ENCODE measurements around the gene APOA4. TPM values are rescaled to one million over a fixed set of nuclear protein-coding genes. Genes with fewer than 3 reads are reported as not detected.

APOA4 gene
- total RNA-seq, 4 donors from 2014 or later, result not detected

- no peak for TF ChIP-seq POLR2A (IDR thresholded peaks at IDR 0.05)
- TF ChIP-seq, protein P1, sequence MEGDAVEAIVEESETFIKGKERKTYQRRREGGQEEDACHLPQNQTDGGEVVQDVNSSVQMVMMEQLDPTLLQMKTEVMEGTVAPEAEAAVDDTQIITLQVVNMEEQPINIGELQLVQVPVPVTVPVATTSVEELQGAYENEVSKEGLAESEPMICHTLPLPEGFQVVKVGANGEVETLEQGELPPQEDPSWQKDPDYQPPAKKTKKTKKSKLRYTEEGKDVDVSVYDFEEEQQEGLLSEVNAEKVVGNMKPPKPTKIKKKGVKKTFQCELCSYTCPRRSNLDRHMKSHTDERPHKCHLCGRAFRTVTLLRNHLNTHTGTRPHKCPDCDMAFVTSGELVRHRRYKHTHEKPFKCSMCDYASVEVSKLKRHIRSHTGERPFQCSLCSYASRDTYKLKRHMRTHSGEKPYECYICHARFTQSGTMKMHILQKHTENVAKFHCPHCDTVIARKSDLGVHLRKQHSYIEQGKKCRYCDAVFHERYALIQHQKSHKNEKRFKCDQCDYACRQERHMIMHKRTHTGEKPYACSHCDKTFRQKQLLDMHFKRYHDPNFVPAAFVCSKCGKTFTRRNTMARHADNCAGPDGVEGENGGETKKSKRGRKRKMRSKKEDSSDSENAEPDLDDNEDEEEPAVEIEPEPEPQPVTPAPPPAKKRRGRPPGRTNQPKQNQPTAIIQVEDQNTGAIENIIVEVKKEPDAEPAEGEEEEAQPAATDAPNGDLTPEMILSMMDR (IDR thresholded peaks at IDR 0.05), result no peak
- intact Hi-C loops (cut with DNase I; ENCODE audit: low total_unique reads), result loop anchor here (5.0 kb wide), 1 partner anchor 317 kb away; no protein-coding TSS in a partner anchor
- no peak overlapping the region for H3K4me3 ChIP-seq (ENCODE audit: low read depth, poor library complexity, severe bottlenecking)
- 86 to 88% methylated on average over 26 to 38 of the region's 53 CpGs for WGBS, 2 donors
- no peak for DNase-seq (ENCODE audit: low spot score in 2 of 2)
Observed at GRCh38 chr11:116790167-116791001, 32.7 kb downstream of the APOA4 start.

GRCh38 chr11:116788975-116789374, 34.1 kb downstream of the APOA4 start:
- H3K4me3 ChIP-seq (ENCODE audit: low read depth, poor library complexity, severe bottlenecking), result no peak overlapping the region
- no peak for DNase-seq (ENCODE audit: low spot score in 2 of 2)
- TF ChIP-seq POLR2A (IDR thresholded peaks at IDR 0.05), result no peak
- intact Hi-C loops (cut with DNase I; ENCODE audit: low total_unique reads), result no loop called here
- WGBS, 2 donors, result 92 to 97% methylated on average over 4 of the region's 4 CpGs

- TF ChIP-seq, protein P1 (IDR thresholded peaks at IDR 0.05), result no peak
- WGBS, 2 donors, result 53 to 61% methylated on average over 4 of the region's 4 CpGs
- intact Hi-C loops (cut with DNase I; ENCODE audit: low total_unique reads), result no loop called here
- H3K4me3 ChIP-seq (ENCODE audit: low read depth, poor library complexity, severe bottlenecking), result no peak overlapping the region
- DNase-seq (ENCODE audit: low spot score in 2 of 2), result no peak
Observed at GRCh38 chr11:116788534-116788933, 34.6 kb downstream of the APOA4 start.

DNA sequence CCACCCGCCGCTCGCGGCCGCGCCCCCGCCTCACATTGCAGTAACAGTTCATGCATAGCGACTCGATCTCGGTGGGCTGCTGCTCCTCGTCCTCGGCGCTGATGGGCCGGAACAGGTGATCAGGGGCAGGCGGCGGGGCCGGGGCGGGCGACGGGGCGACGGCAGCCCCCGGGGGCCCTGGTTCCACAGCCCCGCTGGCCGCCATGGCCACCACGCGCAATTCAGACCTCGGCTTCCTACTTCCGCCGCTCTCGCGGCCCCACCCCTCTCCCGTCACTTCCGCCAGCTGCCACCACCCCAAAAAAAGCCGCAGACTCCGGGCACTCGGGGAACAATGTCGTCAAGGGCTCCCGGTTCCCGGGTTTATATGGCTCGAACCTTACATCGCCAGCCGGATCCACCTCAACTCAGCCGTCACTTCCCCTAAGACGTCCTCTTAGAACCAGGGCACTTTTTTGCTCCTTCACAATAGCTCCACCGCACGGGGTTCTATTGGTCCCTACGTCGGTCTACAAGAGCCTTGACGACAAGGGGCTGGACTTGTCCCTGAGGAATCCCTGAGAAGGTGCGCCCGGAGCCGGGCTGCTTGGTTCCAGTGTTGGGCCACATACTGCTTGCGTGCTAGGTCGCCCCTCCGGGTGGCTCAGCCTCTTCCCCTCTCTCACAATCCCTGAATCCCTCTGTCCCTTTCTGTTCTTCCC, 35.2 kb downstream of the APOA4 start, which contains the start of gene ZPR1:
ZPR1 (minus strand) TSS at position 238 of the 701 bp plus-strand sequence; CDS start at position 205, 33 bp downstream.
- intact Hi-C loops (cut with DNase I; ENCODE audit: low total_unique reads), result no loop called here
- TF ChIP-seq POLR2A (IDR thresholded peaks at IDR 0.05), result peak in 1 of 2 donors; percentile 27
- TF ChIP-seq, protein P1 (IDR thresholded peaks at IDR 0.05), result no peak
- DNase-seq (ENCODE audit: low spot score in 2 of 2), result peak; percentile 76 to 97
- 1 to 2% methylated on average over 35 to 46 of the region's 56 CpGs for WGBS, 2 donors
- H3K4me3 ChIP-seq (ENCODE audit: low read depth, poor library complexity, severe bottlenecking), result peak within 1 kb of the TSS; percentile 96

- no peak for DNase-seq (ENCODE audit: low spot score in 2 of 2)
- no peak for TF ChIP-seq POLR2A (IDR thresholded peaks at IDR 0.05)
- H3K4me3 ChIP-seq (ENCODE audit: low read depth, poor library complexity, severe bottlenecking), result peak overlapping the region; percentile 96
- WGBS, 2 donors, result 0% methylated on average over 15 of the region's 15 CpGs
- intact Hi-C loops (cut with DNase I; ENCODE audit: low total_unique reads), result no loop called here
Observed at GRCh38 chr11:116787436-116787785, 35.7 kb downstream of the APOA4 start.

DNA sequence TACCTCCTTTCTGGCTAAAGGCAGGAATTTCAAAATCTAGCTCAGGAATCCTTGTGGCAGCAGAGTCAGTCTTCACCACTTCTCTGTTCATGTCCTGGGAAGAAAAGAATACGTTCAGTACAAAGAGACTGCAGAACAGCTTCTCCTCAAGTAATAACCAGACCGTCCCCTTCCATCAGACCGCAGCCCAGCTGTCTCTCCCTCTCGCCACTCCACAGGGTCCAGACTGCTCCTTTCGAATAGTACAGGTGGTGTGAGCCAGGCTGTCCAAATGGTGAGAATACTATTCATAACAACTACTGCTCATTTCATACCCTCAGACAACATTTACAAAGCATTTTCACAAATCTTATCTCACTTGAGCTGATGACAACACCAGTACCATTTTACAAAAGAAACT, 36.1 kb downstream of the APOA4 start:
- peak overlapping the region; percentile 96 for H3K4me3 ChIP-seq (ENCODE audit: low read depth, poor library complexity, severe bottlenecking)
- 50 to 69% methylated on average over 5 of the region's 5 CpGs for WGBS, 2 donors
- intact Hi-C loops (cut with DNase I; ENCODE audit: low total_unique reads), result no loop called here
- no peak for DNase-seq (ENCODE audit: low spot score in 2 of 2)
- TF ChIP-seq POLR2A (IDR thresholded peaks at IDR 0.05), result no peak
- TF ChIP-seq, protein P1 (IDR thresholded peaks at IDR 0.05), result no peak

Measured in lower leg skin (tissue), 4 donors.